Measurements from ENCODE around the gene GAREM2.

DNA sequence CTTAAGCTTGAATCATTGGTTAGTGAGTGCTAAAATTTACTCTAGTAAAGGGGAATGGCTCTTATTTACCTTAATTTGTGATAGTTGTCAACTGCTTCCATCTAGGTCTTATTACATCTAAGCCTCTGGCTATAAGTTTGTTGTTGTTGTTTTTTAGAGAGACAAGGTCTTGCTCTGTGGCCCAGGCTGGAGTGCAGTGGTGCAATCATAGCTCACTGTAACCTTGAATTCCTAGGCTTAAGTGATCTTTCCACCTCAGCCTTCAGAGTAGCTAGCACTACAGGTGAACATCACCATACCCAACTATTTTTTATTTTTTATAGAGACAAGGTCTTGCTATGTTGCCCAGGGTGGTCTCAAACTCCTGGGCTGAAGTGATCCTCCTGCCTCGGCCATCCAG, 65.0 kb downstream of the GAREM2 start:
- no peak for TF ChIP-seq CTCF (conservative IDR thresholded peaks at IDR 0.05 in 1 of 2, IDR thresholded peaks at IDR 0.05 in 1 of 2; ENCODE audit: extremely low read depth in 1 of 2, insufficient read depth in 1 of 2, low read depth in 1 of 2, low read length in 2 of 2)
- no peak for TF ChIP-seq EZH2 (IDR thresholded peaks at IDR 0.05; ENCODE audit: borderline replicate concordance, low read length)
